Measurements from ENCODE around the gene TENM4.

TENM4 gene

DNA sequence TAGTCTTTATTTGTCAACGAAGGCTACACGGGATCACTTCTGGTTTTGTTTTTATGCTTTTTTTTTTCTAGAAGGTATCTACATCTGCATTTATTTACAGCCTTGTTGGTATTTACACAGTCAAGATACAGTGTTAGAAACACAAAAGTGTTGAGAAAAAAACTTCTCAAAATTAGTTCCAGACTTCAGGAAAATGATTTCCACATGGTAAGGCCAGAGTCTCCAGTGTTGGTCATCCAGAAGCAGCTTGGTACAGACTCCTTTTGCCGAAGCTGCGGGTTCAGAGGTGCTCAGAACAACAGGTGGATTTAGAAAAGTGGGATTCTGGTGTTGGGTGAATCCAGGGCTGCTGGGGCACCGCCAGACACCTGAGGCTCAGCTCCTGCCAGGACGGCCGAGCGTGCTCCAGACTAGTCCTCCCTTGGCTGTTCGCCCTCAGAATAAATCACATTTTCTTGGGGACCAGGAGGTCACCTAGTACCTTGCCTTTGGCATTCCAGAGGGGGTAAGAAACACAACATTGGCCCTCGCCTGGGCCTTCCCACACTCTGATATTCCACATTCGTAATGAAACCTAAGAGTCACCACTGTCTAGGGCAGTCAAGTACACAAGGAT lies 787.4 kb downstream of the TENM4 start:
- no peaks in the 10 kb centered on the region for H3K36me3 ChIP-seq (ENCODE audit: control insufficient read depth in 2 of 2, insufficient read depth in 1 of 2, low read length in 2 of 2)
- no peak for TF ChIP-seq ZNF292 (tag by site-specific recombination; IDR thresholded peaks at IDR 0.05; ENCODE audit: borderline replicate concordance, low read depth)
- TF ChIP-seq ZNF404 (tag by site-specific recombination; IDR thresholded peaks at IDR 0.05), result no peak
- no peak for TF ChIP-seq ZNF768 (tag by site-specific recombination; IDR thresholded peaks at IDR 0.05)
- no peak for TF ChIP-seq ZBTB8A (tag by site-specific recombination; IDR thresholded peaks at IDR 0.05)
- TF ChIP-seq SALL2 (tag by site-specific recombination; IDR thresholded peaks at IDR 0.05; ENCODE audit: borderline replicate concordance), result no peak
- TF ChIP-seq OSR2 (tag by site-specific recombination; IDR thresholded peaks at IDR 0.05), result no peak
- no peak for TF ChIP-seq ZNF214 (tag by site-specific recombination; IDR thresholded peaks at IDR 0.05; ENCODE audit: borderline replicate concordance)
- no peak for TF ChIP-seq SCRT1 (tag by site-specific recombination; IDR thresholded peaks at IDR 0.05; ENCODE audit: borderline replicate concordance)
- no peak for TF ChIP-seq ZNF266 (tag by site-specific recombination; IDR thresholded peaks at IDR 0.05; ENCODE audit: low read depth)
- TF ChIP-seq, protein P1, sequence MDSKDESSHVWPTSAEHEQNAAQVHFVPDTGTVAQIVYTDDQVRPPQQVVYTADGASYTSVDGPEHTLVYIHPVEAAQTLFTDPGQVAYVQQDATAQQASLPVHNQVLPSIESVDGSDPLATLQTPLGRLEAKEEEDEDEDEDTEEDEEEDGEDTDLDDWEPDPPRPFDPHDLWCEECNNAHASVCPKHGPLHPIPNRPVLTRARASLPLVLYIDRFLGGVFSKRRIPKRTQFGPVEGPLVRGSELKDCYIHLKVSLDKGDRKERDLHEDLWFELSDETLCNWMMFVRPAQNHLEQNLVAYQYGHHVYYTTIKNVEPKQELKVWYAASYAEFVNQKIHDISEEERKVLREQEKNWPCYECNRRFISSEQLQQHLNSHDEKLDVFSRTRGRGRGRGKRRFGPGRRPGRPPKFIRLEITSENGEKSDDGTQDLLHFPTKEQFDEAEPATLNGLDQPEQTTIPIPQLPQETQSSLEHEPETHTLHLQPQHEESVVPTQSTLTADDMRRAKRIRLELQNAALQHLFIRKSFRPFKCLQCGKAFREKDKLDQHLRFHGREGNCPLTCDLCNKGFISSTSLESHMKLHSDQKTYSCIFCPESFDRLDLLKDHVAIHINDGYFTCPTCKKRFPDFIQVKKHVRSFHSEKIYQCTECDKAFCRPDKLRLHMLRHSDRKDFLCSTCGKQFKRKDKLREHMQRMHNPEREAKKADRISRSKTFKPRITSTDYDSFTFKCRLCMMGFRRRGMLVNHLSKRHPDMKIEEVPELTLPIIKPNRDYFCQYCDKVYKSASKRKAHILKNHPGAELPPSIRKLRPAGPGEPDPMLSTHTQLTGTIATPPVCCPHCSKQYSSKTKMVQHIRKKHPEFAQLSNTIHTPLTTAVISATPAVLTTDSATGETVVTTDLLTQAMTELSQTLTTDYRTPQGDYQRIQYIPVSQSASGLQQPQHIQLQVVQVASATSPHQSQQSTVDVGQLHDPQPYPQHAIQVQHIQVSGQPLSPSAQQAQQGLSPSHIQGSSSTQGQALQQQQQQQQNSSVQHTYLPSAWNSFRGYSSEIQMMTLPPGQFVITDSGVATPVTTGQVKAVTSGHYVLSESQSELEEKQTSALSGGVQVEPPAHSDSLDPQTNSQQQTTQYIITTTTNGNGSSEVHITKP (tag by site-specific recombination; IDR thresholded peaks at IDR 0.05), result no peak
- TF ChIP-seq ZNF202 (tag by site-specific recombination; IDR thresholded peaks at IDR 0.05; ENCODE audit: borderline replicate concordance), result no peak
- TF ChIP-seq REPIN1 (tag by site-specific recombination; IDR thresholded peaks at IDR 0.05; ENCODE audit: low read depth), result no peak
- no peak for TF ChIP-seq ZNF670 (tag by site-specific recombination; IDR thresholded peaks at IDR 0.05; ENCODE audit: low read depth)
- no peak for TF ChIP-seq ZNF155 (tag by site-specific recombination; IDR thresholded peaks at IDR 0.05)
- TF ChIP-seq ZNF239 (tag by site-specific recombination; IDR thresholded peaks at IDR 0.05), result no peak
- TF ChIP-seq ZNF549 (tag by site-specific recombination; IDR thresholded peaks at IDR 0.05), result no peak
- no peak for TF ChIP-seq ZNF423 (tag by site-specific recombination; IDR thresholded peaks at IDR 0.05)
- no peak for TF ChIP-seq ZNF23 (tag by site-specific recombination; IDR thresholded peaks at IDR 0.05; ENCODE audit: borderline replicate concordance)
- TF ChIP-seq ZNF660 (tag by site-specific recombination; IDR thresholded peaks at IDR 0.05), result no peak
- POLR2A ChIA-PET, result no interaction called here
- no peak overlapping the region for H3K27ac ChIP-seq (ENCODE audit: extremely low read depth, low read depth, low read length)
- CTCF ChIA-PET, result interaction anchor here (0.8 to 4.1 kb wide), 2 partner anchors 8 to 62 kb away, joined by 4 to 20 read pairs; no protein-coding TSS in a partner anchor
- no peak overlapping the region for H3K4me3 ChIP-seq (ENCODE audit: low read depth, low read length)
- H3K9me3 ChIP-seq (ENCODE audit: control insufficient read depth, insufficient read depth, low read depth, low read length), result no peaks in the 10 kb centered on the region
- no peaks in the 10 kb centered on the region for H3K4me1 ChIP-seq (ENCODE audit: control insufficient read depth, insufficient read depth, low read length)

DNA sequence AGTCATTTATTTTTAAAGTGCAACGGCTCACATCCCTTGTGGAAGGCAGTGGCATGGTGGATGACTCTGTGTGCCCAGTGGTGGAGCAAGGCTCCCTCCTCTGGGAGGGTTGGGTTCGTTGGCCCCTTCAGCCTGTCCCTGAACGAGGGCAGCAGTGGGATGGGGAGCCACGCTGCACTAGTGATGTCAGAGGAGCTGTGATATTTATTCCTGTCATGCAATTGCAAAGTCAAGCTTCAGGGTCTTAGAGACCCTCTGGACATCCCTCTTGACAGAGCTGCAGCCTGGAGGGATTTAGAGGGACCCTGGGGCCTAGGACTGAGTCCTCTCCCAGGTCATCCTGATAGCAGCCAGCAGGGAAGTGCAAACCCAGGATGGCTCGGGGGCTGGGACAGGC lies 788.0 kb downstream of the TENM4 start:
- CTCF ChIA-PET, result interaction anchor here (4.1 kb wide), 1 partner anchor 7 kb away, joined by 20 read pairs; no protein-coding TSS in a partner anchor

More for the DNA sequence above, 788.0 kb downstream of the TENM4 start:
- Histone ChIP-seq H3K36me3 (ENCODE audit: control insufficient read depth in 2 of 2, insufficient read depth in 1 of 2, low read length in 2 of 2) (no peaks in the 10 kb centered on the region), H3K4me3 (ENCODE audit: low read depth, low read length) (no peak overlapping the region), H3K4me1 (ENCODE audit: control insufficient read depth, insufficient read depth, low read length) (no peaks in the 10 kb centered on the region), H3K9me3 (ENCODE audit: control insufficient read depth, insufficient read depth, low read depth, low read length) (no peaks in the 10 kb centered on the region), H3K27ac (ENCODE audit: extremely low read depth, low read depth, low read length) (no peak overlapping the region)
- TF ChIP-seq ZNF548 (tag by site-specific recombination; IDR thresholded peaks at IDR 0.05) (no peak), GLIS1 (tag by site-specific recombination; IDR thresholded peaks at IDR 0.05) (no peak), ZNF248 (tag by site-specific recombination; IDR thresholded peaks at IDR 0.05) (no peak), GLI4 (tag by site-specific recombination; IDR thresholded peaks at IDR 0.05) (no peak), ZNF404 (tag by site-specific recombination; IDR thresholded peaks at IDR 0.05) (no peak)
- TF ChIP-seq, protein P2, sequence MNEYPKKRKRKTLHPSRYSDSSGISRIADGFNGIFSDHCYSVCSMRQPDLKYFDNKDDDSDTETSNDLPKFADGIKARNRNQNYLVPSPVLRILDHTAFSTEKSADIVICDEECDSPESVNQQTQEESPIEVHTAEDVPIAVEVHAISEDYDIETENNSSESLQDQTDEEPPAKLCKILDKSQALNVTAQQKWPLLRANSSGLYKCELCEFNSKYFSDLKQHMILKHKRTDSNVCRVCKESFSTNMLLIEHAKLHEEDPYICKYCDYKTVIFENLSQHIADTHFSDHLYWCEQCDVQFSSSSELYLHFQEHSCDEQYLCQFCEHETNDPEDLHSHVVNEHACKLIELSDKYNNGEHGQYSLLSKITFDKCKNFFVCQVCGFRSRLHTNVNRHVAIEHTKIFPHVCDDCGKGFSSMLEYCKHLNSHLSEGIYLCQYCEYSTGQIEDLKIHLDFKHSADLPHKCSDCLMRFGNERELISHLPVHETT (tag by site-specific recombination; IDR thresholded peaks at IDR 0.05), result no peak
- TF ChIP-seq, protein P3, sequence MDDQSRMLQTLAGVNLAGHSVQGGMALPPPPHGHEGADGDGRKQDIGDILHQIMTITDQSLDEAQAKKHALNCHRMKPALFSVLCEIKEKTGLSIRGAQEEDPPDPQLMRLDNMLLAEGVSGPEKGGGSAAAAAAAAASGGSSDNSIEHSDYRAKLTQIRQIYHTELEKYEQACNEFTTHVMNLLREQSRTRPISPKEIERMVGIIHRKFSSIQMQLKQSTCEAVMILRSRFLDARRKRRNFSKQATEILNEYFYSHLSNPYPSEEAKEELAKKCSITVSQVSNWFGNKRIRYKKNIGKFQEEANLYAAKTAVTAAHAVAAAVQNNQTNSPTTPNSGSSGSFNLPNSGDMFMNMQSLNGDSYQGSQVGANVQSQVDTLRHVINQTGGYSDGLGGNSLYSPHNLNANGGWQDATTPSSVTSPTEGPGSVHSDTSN (CRISPR knock-in tag; IDR thresholded peaks at IDR 0.05), result no peak
- TF ChIP-seq, protein P4, sequence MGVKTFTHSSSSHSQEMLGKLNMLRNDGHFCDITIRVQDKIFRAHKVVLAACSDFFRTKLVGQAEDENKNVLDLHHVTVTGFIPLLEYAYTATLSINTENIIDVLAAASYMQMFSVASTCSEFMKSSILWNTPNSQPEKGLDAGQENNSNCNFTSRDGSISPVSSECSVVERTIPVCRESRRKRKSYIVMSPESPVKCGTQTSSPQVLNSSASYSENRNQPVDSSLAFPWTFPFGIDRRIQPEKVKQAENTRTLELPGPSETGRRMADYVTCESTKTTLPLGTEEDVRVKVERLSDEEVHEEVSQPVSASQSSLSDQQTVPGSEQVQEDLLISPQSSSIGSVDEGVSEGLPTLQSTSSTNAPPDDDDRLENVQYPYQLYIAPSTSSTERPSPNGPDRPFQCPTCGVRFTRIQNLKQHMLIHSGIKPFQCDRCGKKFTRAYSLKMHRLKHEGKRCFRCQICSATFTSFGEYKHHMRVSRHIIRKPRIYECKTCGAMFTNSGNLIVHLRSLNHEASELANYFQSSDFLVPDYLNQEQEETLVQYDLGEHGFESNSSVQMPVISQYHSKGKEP (tag by site-specific recombination; IDR thresholded peaks at IDR 0.05), result no peak
- POLR2A ChIA-PET, result no interaction called here
